HG02885 (cell line): ENCODE results near the gene CCL20.
"Not testable (repeated sequence)": the region's sequence is repeated elsewhere in the genome, so short reads cannot be mapped to it uniquely, and the experiment has no call there.

ENCODE experiments used
- ATAC-seq: cut with Tn5 transposase; IDR thresholded peaks from one replicate; pipeline ENCODE4 v1.9.1; 2021; ENCODE audit warnings: mild to moderate bottlenecking; ENCODE audit not compliant: unreplicated experiment, poor library complexity

CCL20 gene, protein sequence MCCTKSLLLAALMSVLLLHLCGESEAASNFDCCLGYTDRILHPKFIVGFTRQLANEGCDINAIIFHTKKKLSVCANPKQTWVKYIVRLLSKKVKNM

DNA sequence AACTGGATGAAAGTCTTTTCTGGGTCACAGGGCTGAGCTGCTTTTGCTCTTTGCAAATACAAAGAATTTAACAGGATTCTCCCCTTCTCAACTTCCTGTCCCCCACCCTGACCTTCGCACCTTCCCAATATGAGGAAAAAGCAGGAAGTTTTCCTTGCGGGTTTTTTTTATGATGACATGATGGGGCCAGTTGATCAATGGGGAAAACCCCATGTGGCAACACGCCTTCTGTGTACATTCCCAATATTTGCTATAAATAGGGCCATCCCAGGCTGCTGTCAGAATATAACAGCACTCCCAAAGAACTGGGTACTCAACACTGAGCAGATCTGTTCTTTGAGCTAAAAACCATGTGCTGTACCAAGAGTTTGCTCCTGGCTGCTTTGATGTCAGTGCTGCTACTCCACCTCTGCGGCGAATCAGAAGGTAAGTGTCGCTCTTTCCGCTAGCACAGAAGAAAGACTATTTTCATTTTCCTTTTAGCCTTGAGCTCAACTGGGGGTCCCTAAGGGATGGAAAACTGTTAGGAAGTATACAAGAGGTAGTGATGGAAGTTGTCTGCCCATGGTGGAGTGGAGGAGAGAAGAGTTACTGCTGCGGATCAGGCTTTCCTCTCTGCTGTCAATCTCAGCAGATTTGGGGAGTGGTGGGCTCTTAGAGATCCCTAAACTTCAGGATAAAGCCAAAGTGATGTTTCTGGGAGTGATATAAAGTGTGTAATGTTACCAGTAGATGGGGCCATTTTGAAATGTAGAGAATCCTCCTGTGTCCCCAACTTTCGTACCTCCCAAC, at the start of gene CCL20:
CCL20 (plus strand) TSS at position 281 of the 792 bp plus-strand sequence; CDS start at position 351, 70 bp downstream.
- ATAC-seq, result no peak

DNA sequence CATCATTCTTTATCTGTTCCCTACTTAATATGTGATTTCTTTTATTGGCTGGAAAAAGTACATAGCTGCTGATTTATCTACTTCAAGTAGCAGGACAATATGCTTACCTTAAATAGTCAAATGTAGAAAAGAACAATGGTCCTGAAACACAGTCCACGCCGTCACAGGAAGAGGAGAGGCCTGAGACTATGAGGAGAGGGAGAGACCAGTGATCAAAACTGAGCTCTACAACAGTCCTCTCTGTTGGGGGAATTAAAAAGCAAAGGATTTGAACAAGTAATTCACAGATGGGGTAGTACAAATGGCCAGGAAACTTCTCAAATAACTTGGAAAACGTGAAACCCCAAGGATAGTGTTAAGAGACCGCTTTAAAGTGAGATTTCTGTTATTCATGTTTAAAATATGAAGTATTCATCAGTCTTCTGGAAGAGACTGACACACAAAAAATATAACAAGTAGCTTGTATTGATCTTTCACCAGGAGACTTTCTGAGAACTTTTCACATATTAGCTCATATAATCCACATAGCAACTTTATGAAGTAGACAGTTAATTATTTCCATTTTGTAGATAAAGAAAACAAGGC, 47.8 kb upstream of the CCL20 start:
- ATAC-seq, result peak; percentile 24

DNA sequence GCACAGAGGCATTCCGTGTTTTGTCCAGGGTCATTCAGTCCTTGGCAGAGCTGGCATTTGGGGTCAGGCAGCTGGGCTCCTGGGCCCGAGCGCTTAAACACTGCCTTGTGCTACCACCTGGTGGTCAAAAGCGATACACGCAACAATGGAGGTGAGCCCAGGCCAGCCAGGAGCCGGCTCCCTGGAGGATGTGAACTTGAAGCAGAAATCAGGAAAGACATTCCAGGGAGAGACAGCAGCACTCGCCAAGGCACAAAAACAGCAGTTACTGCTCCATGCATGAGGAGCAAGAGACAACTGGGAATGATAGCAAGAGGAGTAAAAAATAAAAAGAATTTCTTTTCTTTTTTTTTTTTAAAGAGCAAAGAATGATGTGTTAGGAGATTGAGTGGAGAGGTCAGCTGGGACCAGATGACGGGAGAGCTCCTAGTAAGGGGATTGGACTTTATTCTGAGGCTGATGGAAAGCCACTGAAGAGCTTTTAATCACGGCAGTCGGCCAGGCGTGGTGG, 47.2 kb upstream of the CCL20 start:
- peak; percentile 99 for ATAC-seq

DNA sequence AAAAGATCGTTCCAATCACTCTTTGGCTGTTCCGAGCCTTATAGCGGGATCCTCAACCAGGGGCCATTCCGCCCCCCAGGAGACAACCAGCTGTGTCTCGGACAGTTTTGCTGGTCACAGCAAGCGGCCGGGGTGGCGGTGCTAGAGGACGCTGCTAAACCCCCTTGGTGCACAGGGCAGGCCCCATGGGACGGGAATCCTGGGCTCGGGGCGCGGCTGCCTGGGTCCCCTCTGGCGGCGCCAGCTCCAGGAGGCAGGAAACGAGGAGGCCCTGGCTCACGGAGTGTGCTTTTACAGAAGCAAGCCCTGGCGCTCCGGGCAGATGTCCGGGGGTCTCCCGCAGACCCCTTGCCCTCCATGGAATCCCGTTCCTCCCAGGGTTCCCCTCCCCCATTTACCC, 45.8 kb upstream of the CCL20 start:
- ATAC-seq, result no peak

DNA sequence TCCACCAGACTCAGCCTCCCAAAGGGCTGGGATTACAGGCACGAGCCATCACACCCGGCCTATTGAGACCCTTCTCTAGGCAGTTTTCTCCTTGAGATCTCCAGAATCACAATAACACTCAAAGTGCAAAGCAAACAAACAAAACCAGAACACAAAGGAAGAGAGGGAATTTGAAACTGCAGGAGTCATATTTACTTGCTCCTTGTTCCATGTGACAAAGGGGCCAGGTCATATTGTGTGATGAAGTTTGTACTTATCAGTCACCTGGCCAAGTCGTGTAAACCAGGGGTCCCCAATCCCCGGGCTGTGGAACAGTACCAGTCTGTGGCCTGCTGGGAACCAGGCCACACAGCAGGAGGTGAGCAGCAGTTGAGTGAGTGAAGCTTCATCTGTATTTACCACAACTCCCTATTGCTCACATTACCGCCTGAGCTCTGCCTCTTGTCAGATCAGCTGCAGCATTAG, 41.4 kb upstream of the CCL20 start:
- ATAC-seq, result no peak

DNA sequence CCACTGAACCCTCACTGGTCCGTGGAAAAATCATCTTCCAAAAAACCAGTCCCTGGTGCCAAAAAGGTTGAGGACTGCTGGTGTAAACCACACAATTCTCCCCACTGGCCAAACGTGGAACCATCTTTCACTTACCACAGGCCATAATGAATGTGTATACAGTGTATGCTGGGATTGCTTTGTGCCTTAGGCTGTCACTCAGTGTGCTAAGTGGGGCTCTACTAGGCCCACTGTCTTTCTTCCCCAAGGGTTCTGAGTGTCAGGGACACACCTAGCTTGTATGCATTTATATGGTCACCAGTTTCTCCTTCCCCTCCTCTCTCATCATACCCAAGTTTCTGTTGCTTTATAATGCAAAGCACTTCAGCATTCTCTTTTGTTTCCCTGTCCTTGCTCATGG, 40.7 kb upstream of the CCL20 start:
- no peak for ATAC-seq

DNA sequence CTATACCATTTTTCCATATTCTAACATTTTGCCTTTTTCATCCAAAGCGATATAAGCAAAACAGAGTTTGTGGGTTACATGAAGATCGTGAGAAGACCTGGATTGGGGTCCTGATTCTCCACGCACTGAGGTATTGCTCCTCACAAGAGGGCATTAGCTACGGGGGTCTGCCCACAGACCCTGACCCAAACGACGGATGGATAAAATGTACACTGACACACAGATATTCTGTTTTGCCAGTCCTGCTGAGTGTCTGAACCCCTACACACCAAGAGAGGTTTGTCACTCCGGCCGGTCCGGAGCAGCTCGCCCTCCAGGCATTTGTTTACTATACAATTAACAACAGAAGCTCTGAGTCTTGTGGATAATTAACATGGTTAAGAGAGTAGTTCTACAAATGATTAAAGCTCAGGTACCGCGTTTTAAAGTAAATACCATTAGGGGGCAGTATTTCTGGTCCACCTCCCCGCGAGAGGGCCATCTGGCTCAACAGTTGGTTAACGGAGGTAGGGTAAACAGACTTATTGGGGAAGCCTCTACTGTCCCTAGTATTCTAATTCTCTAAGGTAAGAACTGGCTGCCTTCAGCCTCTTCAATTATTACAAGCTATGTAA, 39.5 kb upstream of the CCL20 start:
- peak; percentile 70 for ATAC-seq

DNA sequence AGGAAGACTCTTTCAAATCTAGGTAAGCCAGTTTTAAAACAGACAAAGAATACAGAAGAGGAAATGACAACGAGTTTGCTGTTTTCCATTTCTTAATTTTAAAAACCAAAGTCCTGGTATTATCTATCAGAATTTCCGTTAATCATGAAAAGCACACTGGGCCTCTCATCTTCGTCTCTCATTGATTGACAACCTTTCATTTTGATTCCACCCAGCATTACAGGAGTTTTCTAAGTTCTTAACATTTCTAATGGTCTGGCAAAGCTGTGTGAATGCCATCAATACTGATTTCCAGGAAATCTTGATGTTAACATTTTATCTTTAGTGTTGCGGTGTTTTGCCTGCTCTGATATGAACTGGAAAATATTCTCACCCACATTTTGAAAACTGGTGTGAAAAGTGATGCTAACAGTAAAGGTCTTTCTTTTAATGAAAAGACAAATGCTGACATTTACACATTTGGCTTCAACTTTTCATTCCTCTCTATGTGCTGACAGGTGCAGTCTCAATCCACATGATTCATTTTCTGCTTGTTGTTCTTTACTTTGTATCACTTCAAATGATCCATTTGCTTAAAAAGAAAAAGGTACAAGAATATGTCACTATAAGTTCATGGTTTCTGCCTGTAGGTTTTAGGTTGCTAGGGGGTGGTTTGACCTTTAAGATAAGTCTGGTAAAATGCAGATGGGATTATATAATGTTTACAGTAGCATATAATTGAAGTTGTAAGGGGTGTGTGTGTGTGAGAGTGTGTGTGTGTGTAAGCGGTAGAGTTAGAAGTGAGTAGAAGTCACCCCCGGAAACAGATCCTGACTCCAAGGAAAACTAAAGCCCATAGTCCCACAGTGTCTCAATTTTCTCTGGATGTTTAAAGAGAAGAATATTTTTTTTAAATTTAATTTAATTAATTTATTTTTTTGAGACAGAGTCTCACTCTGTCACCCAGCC, 38.5 kb upstream of the CCL20 start:
- ATAC-seq, result no peak

DNA sequence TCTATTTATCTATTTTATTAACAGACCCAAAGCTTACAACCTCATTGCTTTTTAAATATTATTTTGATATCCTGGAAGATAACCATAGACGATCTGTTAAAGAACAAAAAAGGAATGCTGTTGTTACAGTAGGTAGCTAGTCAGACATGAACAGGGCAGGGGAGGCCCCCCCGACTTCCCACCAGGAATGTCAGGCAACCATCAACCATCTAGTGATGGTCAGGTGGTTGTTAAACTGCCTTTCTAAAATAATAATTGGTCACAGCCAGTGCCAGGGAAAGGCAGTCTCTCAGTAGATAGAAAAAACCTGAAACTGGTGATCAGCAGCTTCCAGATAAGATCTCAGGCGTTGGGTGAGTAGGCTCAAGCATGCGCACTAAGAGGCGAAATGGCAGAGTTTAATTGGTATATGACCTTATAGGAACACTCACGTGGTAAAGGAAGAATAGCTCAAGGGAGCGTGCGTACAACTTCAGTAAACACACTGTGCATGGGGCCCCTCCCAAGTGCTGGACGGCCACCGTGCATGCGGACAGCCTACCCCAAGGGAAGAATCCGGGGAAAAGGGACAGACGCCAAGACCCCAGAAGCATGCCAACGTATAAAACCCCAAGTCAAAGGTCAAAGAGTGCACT, 32.5 kb upstream of the CCL20 start:
- no peak for ATAC-seq

DNA sequence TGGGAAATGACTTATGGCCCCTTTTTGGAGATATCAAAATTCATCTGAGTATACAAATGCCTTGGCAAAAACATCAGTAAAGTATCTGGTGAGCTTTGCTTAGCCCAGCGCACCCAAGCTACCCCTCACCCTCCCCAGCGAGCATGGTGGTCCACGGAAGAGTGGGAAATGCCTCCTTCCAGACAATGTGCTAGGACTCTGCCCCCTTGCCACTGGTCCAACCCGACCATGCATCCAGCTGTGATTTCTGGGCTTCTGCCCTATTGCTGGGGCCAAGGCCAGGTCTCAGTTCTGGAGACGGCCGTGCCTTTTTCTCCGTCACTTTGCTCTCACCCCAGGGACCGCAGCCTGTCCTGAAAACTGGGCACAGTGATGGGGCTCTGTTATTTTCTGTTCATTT, 31.8 kb upstream of the CCL20 start:
- no peak for ATAC-seq

DNA sequence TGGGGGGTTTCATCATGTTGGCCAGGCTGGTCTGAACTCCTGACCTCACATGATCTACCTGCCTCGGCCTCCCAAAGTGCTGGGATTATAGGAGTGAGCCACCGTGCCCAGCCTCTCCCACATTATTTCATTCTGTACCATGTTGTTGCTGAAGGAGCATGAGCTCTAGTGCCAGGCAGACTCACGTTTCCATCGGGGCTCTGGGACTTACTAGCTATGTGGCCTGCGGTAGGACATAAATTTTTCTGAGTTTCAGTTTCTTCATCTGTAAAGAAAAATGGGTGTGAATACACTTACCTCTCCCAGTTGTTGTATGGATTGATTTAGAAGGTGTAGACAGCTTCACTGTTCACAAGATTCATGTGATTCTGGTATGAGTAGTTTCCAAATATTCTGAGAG, 30.8 kb upstream of the CCL20 start:
- peak; percentile 38 for ATAC-seq

DNA sequence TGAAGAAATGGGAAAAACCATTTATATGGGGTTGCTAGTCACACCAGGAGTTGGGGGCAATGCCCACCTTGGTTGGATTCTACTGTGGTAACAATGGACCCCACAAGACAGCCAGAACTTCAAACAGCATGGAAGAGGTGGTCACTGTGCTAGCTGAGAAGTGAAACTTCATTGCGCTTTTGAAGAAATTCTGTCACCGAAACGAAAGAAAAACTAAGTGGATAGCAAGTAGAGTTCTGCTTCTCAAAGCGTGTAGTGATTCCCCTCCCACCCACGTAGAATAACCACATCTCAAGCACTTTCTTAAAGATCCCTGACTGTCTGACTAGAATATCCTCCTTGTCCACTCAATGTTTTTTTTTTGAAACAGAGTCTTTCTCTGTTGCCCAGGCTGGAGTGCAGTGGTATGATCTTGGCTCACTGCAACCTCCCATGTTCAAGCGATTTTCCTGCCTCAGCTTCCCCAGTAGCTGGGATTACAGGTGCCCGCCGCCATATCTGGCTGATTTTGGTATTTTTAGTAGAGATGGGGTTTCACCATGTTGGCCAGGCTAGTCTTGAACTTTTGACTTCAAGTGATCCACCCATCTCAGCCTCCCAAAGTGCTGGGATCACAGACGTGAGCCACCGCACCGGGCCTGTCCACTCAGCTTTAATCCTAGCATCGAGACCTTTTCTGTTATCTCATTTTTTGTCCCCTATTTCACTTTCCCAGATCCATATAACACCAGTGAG, 30.1 kb upstream of the CCL20 start:
- ATAC-seq, result peak; percentile 96

DNA sequence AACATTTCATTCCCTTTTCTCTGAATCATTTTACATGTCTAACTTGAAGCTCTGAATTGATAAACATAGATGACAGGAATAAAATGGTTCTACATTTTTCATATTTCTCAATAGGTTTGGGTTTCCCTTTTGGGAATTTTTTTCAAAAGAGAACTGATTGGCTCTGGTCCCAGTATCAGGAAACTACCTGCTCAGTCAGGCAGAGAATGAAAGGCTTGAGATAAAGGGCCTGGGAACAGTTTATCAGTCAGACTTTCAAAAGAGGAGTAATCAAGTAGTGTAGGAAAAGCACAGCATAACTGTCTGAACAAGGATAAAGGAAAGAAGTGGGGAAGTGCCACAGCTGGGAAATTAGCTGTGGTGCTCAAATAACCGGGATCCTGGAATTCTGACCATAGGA, 28.3 kb upstream of the CCL20 start:
- ATAC-seq, result no peak

DNA sequence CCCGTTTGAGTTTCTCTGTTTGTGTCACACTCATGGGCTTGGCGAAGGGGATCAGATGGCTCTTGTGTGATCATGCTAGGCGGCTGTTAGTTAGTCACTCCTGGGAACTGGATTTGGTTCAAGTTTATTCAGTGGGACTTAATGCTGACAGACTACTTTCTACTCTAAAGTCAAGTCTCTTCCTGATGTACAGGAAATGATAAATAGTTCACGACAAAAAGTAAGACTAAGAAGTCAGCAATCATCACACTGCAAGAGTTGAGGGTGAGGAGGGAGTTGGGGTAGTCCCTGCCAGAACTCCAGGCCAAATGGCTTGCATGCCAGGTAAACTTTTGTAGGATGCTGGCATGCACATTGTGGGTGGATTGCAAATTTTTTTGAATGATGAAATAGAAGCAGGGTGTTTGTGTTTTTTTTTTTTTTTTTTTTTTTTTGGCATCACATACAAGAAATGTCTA, 25.1 kb upstream of the CCL20 start:
- no peak for ATAC-seq

DNA sequence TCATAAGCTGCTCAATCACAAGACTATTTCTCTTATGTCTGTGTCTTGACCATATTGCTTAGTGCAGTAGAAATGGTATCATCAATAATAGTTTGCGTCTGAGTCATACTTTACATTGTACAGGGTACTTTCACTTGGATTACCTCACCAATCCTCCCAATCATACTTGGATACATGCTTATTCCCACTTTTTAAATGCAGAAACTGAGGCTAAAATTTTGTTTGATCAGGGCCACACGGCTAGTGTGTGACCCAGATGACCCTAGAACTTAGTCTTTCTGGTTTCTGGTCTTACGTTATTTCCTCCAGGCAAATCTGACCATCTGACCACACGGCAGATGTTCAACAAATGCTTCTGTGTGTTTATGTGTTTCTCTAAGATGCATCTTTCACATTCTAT, 23.8 kb upstream of the CCL20 start:
- ATAC-seq, result peak; percentile 65

DNA sequence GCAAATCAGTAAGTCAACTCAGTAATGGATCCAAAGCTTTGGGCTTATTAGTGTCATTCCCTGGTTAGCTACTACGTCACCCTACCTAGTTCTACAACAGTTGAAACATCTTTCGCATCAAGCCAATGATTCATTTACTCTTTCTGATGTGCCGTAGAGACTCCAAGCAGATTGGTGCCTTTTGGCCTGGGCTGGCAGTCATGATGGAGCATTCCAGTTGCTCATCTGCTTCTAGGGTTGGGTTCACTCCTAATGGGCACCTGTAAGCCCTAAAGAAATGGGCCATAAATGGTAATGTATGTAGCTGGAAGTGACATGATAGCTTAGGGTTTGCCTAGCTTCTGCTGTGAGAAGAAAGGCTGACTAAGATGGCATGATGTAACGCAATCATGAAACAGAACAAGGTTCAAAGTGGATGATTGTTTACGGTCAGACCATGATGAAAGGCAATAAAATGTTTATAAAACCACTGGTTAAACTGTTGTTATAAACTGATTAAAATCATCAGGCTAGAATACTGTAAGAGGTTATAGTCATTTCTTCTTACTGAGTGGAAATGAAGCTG, 20.4 kb upstream of the CCL20 start:
- no peak for ATAC-seq

DNA sequence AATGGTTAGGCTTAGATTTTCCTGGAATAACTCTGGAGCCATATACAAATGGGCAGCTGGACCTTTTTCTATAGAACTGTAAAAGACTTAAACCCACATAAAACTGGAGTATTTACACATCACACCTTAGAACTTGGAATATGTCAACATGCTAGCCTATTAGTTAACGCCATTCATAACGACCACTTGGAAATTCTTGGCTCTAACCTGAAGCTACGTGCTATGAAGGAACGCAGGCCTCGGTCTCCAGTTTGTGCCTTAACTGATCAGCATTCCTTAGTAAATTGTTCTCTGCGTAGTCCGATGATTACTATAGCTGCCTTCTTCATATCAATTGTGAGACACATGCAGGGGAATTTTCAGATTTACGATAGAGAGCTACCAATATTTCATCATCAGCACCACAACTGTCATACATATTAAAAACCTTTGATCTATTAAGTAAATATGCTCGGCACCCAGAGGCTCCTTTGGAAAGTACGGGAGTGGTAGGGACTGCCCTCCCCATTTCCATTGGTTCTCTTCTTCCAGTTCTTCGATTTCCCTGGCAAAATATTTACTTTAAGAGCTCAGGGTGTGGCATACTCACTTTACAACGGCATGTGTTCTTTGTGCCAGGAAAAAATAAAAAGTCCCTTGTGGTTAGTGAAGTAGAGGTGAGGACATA, 17.5 kb upstream of the CCL20 start:
- ATAC-seq, result no peak

DNA sequence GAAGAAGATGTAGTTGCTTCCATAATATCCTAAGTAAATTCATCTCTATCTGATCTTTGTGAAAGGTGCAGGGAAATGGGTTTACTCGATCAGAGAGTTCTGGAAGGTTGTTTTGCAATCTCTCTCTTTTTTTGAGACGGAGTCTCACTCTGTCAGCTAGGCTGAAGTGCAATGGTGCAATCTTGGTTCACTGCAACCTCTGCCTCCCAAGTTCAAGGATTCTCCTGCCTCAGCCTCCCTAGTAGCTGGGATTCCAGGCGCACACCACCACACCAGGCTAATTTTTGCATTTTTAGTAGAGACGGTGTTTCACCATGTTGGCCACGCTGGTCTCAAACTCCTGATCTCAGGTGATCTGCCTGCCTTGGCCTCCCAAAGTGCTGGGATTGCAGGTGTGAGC, 16.9 kb upstream of the CCL20 start:
- not testable (repeated sequence) for ATAC-seq
